HEK293 (cell line): ENCODE data around the gene TOMM70.

Source experiments
- CTCF ChIA-PET: fragments of 350-600 bp; formaldehyde crosslinking; extraction: SDS; loops from one replicate; lab custom pipeline; 2021; ENCODE audit warnings: antibody characterized with exemption; lab: Yijun Ruan, JAX
- POLR2A ChIA-PET: fragments of 300-600 bp; formaldehyde crosslinking; extraction: SDS; loops from one replicate; lab custom pipeline; 2020; ENCODE audit warnings: antibody characterized with exemption, inconsistent platforms; lab: Yijun Ruan, JAX
- H3K27ac ChIP-seq: fragments of 200-500 bp; sonication (Bioruptor generic); 2 replicates; pipeline ENCODE4 v1.5.1; 2014; ENCODE audit warnings: low read depth, low read length, control low read depth, inconsistent platforms; ENCODE audit errors: extremely low read depth
- H3K36me3 ChIP-seq, 2 experiments: fragments of 200-500 bp in 1 of 2; sonication (Bioruptor generic) in 1 of 2; 1 replicate in 1 of 2; 2 replicates in 1 of 2; pipeline ENCODE4 v1.5.1; 2014 to 2017; ENCODE audit warnings: inconsistent platforms in 2 of 2, low read length in 2 of 2; ENCODE audit not compliant: control insufficient read depth in 2 of 2, insufficient read depth in 1 of 2
- H3K4me1 ChIP-seq: fragments of 200-500 bp; sonication (Bioruptor generic); 2 replicates; pipeline ENCODE4 v1.5.1; 2014; ENCODE audit warnings: mild to moderate bottlenecking, low read length, inconsistent platforms; ENCODE audit not compliant: control insufficient read depth, insufficient read depth
- H3K4me3 ChIP-seq: 2 replicates; pipeline ENCODE4 v1.5.1; 2011; ENCODE audit warnings: low read depth, mild to moderate bottlenecking, control low read depth, low read length, moderate library complexity
- H3K9me3 ChIP-seq: fragments of 200-500 bp; sonication (Bioruptor generic); 2 replicates; pipeline ENCODE4 v1.5.1; 2014; ENCODE audit warnings: low read depth, low read length, inconsistent platforms; ENCODE audit not compliant: control insufficient read depth, insufficient read depth
- GLIS1 ChIP-seq: fragments of 450-650 bp; formaldehyde crosslinking; IDR thresholded peaks from 2 replicates; pipeline ENCODE4 v1.5.1; 2016; ENCODE audit warnings: missing biosample characterization, missing genetic modification characterization
- MZF1 ChIP-seq: fragments of 450-650 bp; formaldehyde crosslinking; IDR thresholded peaks from 2 replicates; pipeline ENCODE4 v1.5.1; 2017; ENCODE audit warnings: missing biosample characterization, missing genetic modification characterization, borderline replicate concordance
- SALL2 ChIP-seq: fragments of 450-650 bp; formaldehyde crosslinking; IDR thresholded peaks from 2 replicates; pipeline ENCODE4 v1.5.0; 2017; ENCODE audit warnings: missing biosample characterization, mild to moderate bottlenecking, missing genetic modification characterization, borderline replicate concordance
- SP3 ChIP-seq: fragments of 450-650 bp; formaldehyde crosslinking; IDR thresholded peaks from 2 replicates; pipeline ENCODE4 v1.5.1; 2016; ENCODE audit warnings: missing biosample characterization, missing genetic modification characterization
- SP7 ChIP-seq: fragments of 450-650 bp; formaldehyde crosslinking; IDR thresholded peaks from 2 replicates; pipeline ENCODE4 v1.5.1; 2016; ENCODE audit warnings: missing biosample characterization, missing genetic modification characterization
- ZBTB17 ChIP-seq: fragments of 450-650 bp; formaldehyde crosslinking; IDR thresholded peaks from 2 replicates; pipeline ENCODE4 v1.5.1; 2016; ENCODE audit warnings: missing biosample characterization, missing genetic modification characterization
- ZNF10 ChIP-seq: fragments of 450-650 bp; formaldehyde crosslinking; IDR thresholded peaks from 2 replicates; pipeline ENCODE4 v1.5.1; 2017; ENCODE audit warnings: missing biosample characterization, missing genetic modification characterization
- ZNF155 ChIP-seq: fragments of 450-650 bp; formaldehyde crosslinking; IDR thresholded peaks from 2 replicates; pipeline ENCODE4 v1.5.1; 2016; ENCODE audit warnings: missing biosample characterization, missing genetic modification characterization
- ZNF184 ChIP-seq: fragments of 450-650 bp; IDR thresholded peaks from 2 replicates; pipeline ENCODE4 v1.5.1; 2018; ENCODE audit warnings: missing biosample characterization, mild to moderate bottlenecking, missing genetic modification characterization
- ZNF221 ChIP-seq: fragments of 450-650 bp; formaldehyde crosslinking; IDR thresholded peaks from 2 replicates; pipeline ENCODE4 v1.5.1; 2017; ENCODE audit warnings: missing biosample characterization, missing genetic modification characterization, borderline replicate concordance
- ZNF248 ChIP-seq: fragments of 450-650 bp; formaldehyde crosslinking; IDR thresholded peaks from 2 replicates; pipeline ENCODE4 v1.5.1; 2017; ENCODE audit warnings: missing biosample characterization, missing genetic modification characterization
- ZNF311 ChIP-seq: fragments of 450-650 bp; formaldehyde crosslinking; IDR thresholded peaks from 2 replicates; pipeline ENCODE4 v1.5.1; 2017; ENCODE audit warnings: missing biosample characterization, missing genetic modification characterization, borderline replicate concordance
- ZNF341 ChIP-seq: fragments of 450-650 bp; formaldehyde crosslinking; IDR thresholded peaks from 2 replicates; pipeline ENCODE4; 2016; ENCODE audit warnings: low read depth, missing biosample characterization, missing genetic modification characterization
- ZNF354C ChIP-seq: fragments of 450-650 bp; formaldehyde crosslinking; IDR thresholded peaks from 2 replicates; pipeline ENCODE4 v1.5.1; 2016; ENCODE audit warnings: missing biosample characterization, missing genetic modification characterization, low read depth, borderline replicate concordance
- ZNF362 ChIP-seq: fragments of 450-650 bp; formaldehyde crosslinking; IDR thresholded peaks from 2 replicates; pipeline ENCODE4 v1.5.1; 2016; ENCODE audit warnings: missing biosample characterization, missing genetic modification characterization
- ZNF423 ChIP-seq: fragments of 450-650 bp; formaldehyde crosslinking; IDR thresholded peaks from 2 replicates; pipeline ENCODE4 v1.5.1; 2016; ENCODE audit warnings: missing biosample characterization, missing genetic modification characterization
- ZNF488 ChIP-seq: fragments of 450-650 bp; formaldehyde crosslinking; IDR thresholded peaks from 2 replicates; pipeline ENCODE4 v1.5.1; 2016; ENCODE audit warnings: missing biosample characterization, missing genetic modification characterization
- ZNF558 ChIP-seq: fragments of 450-650 bp; formaldehyde crosslinking; IDR thresholded peaks from 2 replicates; pipeline ENCODE4 v1.5.1; 2016; ENCODE audit warnings: missing biosample characterization, missing genetic modification characterization
- ZNF830 ChIP-seq: fragments of 450-650 bp; IDR thresholded peaks from 2 replicates; pipeline ENCODE4 v1.5.0; 2018; ENCODE audit warnings: missing biosample characterization, missing genetic modification characterization, low read depth, mild to moderate bottlenecking, moderate library complexity
- TF ChIP-seq, protein P1 (sequence below): fragments of 450-650 bp; formaldehyde crosslinking; IDR thresholded peaks from 2 replicates; pipeline ENCODE4 v1.5.1; 2016; ENCODE audit warnings: missing biosample characterization, missing genetic modification characterization, low read depth
- TF ChIP-seq, protein P2 (sequence below): fragments of 450-650 bp; formaldehyde crosslinking; IDR thresholded peaks from 2 replicates; pipeline ENCODE4 v1.5.1; 2016; ENCODE audit warnings: missing biosample characterization, missing genetic modification characterization
- TF ChIP-seq, protein P3 (sequence below): fragments of 450-650 bp; formaldehyde crosslinking; IDR thresholded peaks from 2 replicates; pipeline ENCODE4 v1.5.1; 2016; ENCODE audit warnings: missing biosample characterization, missing genetic modification characterization, borderline replicate concordance

TOMM70 gene

GRCh38 chr3:100402256-100402655, 1.4 kb upstream of the TOMM70 start:
- CTCF ChIA-PET: interaction anchor here (0.6 to 1.2 kb wide), 3 partner anchors 94 to 187 kb away, joined by 3 read pairs; no protein-coding TSS in a partner anchor
- H3K9me3 ChIP-seq: no peaks in the 10 kb centered on the region
- H3K4me3 ChIP-seq: peak overlapping the region; percentile 99
- POLR2A ChIA-PET: interaction anchor here (0.6 to 1.5 kb wide), 3 partner anchors 20 to 91 kb away, joined by 3 to 4 read pairs (median 3); partner anchors contain the start of gene TMEM45A
- no peaks in the 10 kb centered on the region for H3K4me1 ChIP-seq
- no peak for TF ChIP-seq ZNF221 (tag by site-specific recombination)
- no peak for TF ChIP-seq ZNF423 (tag by site-specific recombination)
- TF ChIP-seq ZNF362 (tag by site-specific recombination): peak; percentile 48; the same call in 1 of the 2 replicates
- TF ChIP-seq SP3 (tag by site-specific recombination): no peak
- peak; percentile 93 for TF ChIP-seq MZF1
- TF ChIP-seq ZNF830 (tag by site-specific recombination): no peak
- no peak overlapping the region for H3K27ac ChIP-seq
- no peaks in the 10 kb centered on the region for H3K36me3 ChIP-seq

DNA sequence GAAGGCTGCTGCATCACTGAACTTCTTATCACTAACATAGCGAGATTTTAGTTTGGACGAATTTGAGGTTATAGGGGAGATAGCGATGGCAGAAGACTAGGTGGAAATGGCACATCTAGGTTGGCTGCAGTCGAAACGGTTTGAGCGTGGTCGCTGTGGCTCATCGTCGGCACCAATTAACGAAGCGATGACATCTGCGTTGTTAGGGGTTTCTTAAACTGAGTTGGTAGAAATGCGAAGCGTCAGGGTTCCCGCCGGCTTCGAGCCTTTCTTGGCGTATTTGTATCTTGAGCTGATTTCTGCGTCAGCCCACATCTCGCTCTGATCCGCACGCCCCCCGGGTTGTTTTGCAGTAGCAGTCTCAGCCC, 769 bp upstream of the TOMM70 start:
- H3K36me3 ChIP-seq: no peaks in the 10 kb centered on the region
- POLR2A ChIA-PET: interaction anchor here (0.6 to 1.5 kb wide), 8 partner anchors 10 to 141 kb away, joined by 3 to 5 read pairs (median 3); partner anchors contain the start of genes TBC1D23 and TMEM45A
- peak overlapping the region; percentile 99 for H3K4me3 ChIP-seq
- no peaks in the 10 kb centered on the region for H3K9me3 ChIP-seq
- CTCF ChIA-PET: interaction anchor here (1.2 kb wide), 1 partner anchor 188 kb away, joined by 3 read pairs; no protein-coding TSS in a partner anchor
- peak overlapping the region; percentile 13; the same call in 1 of the 2 replicates for H3K27ac ChIP-seq
- no peaks in the 10 kb centered on the region for H3K4me1 ChIP-seq
- TF ChIP-seq ZNF184 (tag by site-specific recombination) (no peak), SP7 (no peak), GLIS1 (tag by site-specific recombination) (peak; percentile 71), ZNF155 (no peak), ZBTB17 (tag by site-specific recombination) (peak; percentile 58), ZNF341 (no peak), ZNF488 (no peak), ZNF10 (tag by site-specific recombination) (no peak), ZNF354C (tag by site-specific recombination) (no peak), SALL2 (no peak), ZNF558 (tag by site-specific recombination) (no peak), ZNF311 (no peak), ZNF248 (tag by site-specific recombination) (no peak)
- TF ChIP-seq, protein P1, sequence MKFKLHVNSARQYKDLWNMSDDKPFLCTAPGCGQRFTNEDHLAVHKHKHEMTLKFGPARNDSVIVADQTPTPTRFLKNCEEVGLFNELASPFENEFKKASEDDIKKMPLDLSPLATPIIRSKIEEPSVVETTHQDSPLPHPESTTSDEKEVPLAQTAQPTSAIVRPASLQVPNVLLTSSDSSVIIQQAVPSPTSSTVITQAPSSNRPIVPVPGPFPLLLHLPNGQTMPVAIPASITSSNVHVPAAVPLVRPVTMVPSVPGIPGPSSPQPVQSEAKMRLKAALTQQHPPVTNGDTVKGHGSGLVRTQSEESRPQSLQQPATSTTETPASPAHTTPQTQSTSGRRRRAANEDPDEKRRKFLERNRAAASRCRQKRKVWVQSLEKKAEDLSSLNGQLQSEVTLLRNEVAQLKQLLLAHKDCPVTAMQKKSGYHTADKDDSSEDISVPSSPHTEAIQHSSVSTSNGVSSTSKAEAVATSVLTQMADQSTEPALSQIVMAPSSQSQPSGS (tag by site-specific recombination): no peak
- TF ChIP-seq, protein P2, sequence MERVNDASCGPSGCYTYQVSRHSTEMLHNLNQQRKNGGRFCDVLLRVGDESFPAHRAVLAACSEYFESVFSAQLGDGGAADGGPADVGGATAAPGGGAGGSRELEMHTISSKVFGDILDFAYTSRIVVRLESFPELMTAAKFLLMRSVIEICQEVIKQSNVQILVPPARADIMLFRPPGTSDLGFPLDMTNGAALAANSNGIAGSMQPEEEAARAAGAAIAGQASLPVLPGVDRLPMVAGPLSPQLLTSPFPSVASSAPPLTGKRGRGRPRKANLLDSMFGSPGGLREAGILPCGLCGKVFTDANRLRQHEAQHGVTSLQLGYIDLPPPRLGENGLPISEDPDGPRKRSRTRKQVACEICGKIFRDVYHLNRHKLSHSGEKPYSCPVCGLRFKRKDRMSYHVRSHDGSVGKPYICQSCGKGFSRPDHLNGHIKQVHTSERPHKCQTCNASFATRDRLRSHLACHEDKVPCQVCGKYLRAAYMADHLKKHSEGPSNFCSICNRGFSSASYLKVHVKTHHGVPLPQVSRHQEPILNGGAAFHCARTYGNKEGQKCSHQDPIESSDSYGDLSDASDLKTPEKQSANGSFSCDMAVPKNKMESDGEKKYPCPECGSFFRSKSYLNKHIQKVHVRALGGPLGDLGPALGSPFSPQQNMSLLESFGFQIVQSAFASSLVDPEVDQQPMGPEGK: no peak
- TF ChIP-seq, protein P3, sequence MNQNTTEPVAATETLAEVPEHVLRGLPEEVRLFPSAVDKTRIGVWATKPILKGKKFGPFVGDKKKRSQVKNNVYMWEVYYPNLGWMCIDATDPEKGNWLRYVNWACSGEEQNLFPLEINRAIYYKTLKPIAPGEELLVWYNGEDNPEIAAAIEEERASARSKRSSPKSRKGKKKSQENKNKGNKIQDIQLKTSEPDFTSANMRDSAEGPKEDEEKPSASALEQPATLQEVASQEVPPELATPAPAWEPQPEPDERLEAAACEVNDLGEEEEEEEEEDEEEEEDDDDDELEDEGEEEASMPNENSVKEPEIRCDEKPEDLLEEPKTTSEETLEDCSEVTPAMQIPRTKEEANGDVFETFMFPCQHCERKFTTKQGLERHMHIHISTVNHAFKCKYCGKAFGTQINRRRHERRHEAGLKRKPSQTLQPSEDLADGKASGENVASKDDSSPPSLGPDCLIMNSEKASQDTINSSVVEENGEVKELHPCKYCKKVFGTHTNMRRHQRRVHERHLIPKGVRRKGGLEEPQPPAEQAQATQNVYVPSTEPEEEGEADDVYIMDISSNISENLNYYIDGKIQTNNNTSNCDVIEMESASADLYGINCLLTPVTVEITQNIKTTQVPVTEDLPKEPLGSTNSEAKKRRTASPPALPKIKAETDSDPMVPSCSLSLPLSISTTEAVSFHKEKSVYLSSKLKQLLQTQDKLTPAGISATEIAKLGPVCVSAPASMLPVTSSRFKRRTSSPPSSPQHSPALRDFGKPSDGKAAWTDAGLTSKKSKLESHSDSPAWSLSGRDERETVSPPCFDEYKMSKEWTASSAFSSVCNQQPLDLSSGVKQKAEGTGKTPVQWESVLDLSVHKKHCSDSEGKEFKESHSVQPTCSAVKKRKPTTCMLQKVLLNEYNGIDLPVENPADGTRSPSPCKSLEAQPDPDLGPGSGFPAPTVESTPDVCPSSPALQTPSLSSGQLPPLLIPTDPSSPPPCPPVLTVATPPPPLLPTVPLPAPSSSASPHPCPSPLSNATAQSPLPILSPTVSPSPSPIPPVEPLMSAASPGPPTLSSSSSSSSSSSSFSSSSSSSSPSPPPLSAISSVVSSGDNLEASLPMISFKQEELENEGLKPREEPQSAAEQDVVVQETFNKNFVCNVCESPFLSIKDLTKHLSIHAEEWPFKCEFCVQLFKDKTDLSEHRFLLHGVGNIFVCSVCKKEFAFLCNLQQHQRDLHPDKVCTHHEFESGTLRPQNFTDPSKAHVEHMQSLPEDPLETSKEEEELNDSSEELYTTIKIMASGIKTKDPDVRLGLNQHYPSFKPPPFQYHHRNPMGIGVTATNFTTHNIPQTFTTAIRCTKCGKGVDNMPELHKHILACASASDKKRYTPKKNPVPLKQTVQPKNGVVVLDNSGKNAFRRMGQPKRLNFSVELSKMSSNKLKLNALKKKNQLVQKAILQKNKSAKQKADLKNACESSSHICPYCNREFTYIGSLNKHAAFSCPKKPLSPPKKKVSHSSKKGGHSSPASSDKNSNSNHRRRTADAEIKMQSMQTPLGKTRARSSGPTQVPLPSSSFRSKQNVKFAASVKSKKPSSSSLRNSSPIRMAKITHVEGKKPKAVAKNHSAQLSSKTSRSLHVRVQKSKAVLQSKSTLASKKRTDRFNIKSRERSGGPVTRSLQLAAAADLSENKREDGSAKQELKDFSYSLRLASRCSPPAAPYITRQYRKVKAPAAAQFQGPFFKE (tag by site-specific recombination): no peak
